A549 treated with CORT108297 at 1 μM for 4 hours (cell line): Measurements from ENCODE around the gene RGL4. TPM values are rescaled to one million over a fixed set of nuclear protein-coding genes. Genes with fewer than 3 reads are reported as not detected.

Experiments
- total RNA-seq: library from RNA; stranded (reverse); fragments of 200-300 nt; extraction: Qiagen RNA extraction; gene quantifications from 5 replicates; pipeline ENCODE4 v1.2.3, GENCODE V29; 2022

RGL4 gene, protein sequence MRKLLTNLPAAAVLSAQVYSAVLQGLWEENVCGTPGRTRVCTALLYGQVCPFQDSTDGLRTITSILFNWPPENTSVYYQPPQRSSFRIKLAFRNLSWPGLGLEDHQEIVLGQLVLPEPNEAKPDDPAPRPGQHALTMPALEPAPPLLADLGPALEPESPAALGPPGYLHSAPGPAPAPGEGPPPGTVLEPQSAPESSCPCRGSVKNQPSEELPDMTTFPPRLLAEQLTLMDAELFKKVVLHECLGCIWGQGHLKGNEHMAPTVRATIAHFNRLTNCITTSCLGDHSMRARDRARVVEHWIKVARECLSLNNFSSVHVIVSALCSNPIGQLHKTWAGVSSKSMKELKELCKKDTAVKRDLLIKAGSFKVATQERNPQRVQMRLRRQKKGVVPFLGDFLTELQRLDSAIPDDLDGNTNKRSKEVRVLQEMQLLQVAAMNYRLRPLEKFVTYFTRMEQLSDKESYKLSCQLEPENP
- total RNA-seq = 0.05 TPM in 1 of 5 replicates, not detected in the others

DNA sequence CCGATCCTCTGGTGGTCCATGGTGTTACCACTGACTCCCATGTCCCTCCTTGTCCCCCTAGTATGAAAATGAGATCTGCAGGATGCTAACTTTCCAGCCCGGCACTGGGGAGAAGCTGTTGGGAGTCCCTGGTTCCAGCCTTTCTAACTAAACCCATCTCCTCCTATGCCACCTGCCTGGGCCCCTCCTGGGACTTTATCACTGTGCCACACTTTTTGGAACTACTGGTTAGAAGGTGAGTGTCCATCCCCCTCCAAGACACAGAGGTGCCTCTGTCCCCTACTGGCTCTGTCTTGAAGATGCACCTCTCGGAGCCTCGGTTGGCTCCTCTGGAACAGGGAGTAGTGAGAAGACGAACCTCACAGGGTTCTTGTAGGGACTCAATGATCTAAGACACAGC, at the start of gene RGL4:
RGL4 (plus strand) TSS at position 301 of the 400 bp plus-strand sequence. CDS start 1,018 bp downstream, outside the sequence.

Other genes starting within 250 kb of the RGL4 start
- gene IGLL1, start 110.7 kb upstream of the RGL4 start, total RNA-seq = not detected in 5 replicates
- 0.08 to 0.43 TPM (median 0.12 TPM) in 4 of 5 replicates, not detected in the other for gene DRICH1, start 58.7 kb upstream of the RGL4 start, total RNA-seq
- 0.82 to 1.3 TPM (median 0.96 TPM) in 5 replicates for gene ZNF70, start 60.1 kb downstream of the RGL4 start, total RNA-seq
- gene VPREB3, start 63.4 kb downstream of the RGL4 start, total RNA-seq = 0.82 to 1.9 TPM (median 1.00 TPM) in 5 replicates
- not detected in 5 replicates for gene C22orf15, start 72.0 kb downstream of the RGL4 start, total RNA-seq
- 73.8 to 194 TPM (median 186 TPM) in 5 replicates for gene CHCHD10, start 77.0 kb downstream of the RGL4 start, total RNA-seq
- 0.12 to 0.24 TPM (median 0.21 TPM) in 5 replicates for gene MMP11, start 81.8 kb downstream of the RGL4 start, total RNA-seq
- gene SMARCB1, start 96.0 kb downstream of the RGL4 start, total RNA-seq = 47.8 to 56.3 TPM (median 51.4 TPM) in 5 replicates
- gene DERL3, start 148.0 kb downstream of the RGL4 start, total RNA-seq = 0.17 to 1.6 TPM (median 0.34 TPM) in 5 replicates
- gene SLC2A11, start 166.9 kb downstream of the RGL4 start, total RNA-seq = 6.4 to 9.9 TPM (median 9.7 TPM) in 5 replicates
- 477 to 982 TPM (median 945 TPM) in 5 replicates for gene MIF, start 203.4 kb downstream of the RGL4 start, total RNA-seq